ENCODE data around the gene LMNA. TPM values are rescaled to one million over a fixed set of nuclear protein-coding genes. Genes with fewer than 3 reads are reported as not detected.
A peak's percentile ranks its signal among the peaks of the same experiment; 100 is the strongest.

Gene LMNA
- total RNA-seq, 2 experiments from 2014 or later: 184 to 218 TPM

DNA sequence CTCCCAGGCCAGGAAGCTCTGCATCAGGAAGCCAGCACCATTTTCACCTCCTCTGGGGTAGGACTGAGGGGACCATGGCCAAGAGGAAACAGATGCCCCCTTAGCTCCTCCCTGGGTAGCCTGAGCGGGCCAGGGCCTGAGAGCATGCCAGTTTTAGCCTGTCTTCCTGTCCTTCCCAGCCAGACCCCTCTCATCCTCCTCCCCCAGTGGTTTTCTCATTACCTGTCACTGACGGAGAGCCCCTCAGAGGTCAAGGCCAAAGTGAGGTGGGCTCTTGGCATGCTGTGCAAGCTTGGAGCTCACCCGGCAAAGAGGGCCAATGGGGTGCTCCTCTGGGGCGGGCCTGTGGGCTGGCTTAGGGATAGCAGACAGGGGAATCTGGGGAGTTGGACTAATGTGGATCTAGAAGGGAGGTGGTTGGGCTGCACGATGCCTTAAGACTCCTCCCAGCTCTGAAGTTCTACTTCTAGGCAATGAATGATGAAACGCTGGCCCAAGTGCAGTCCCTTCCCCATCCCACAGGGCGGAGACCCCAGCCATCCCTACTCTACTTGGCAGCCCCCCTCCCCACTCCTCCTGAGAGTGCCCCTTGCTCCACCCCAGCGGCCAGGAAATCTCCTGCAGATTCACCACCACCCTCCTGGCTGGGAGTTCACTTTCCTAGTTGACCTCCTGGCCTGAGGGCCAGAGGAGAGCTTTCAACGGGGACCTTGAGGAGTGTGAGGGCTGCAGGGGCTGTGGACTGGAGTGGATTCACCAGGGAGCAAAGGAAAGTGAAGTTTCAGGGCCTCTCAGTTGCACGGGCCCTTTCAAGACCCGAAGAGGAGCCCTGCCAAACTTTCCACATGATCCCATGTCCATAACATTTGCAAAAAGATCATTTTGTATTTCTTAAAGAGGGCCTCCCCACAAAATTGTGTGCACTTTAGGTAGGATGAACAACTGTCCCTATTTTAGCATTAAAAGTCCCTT is 9.4 kb upstream of the LMNA start:
- peaks cover 5% of the 10 kb centered on the region for H3K27me3 Mint-ChIP-seq
- peaks cover 71% of the 10 kb centered on the region for H3K4me1 Mint-ChIP-seq
- POLR2A ChIA-PET: interaction anchor here (0.6 to 3.8 kb wide), 6 partner anchors 8 to 251 kb away, joined by 3 to 67 read pairs (median 5); partner anchors contain the start of gene LMNA
- ATAC-seq (no peak), DNase-seq (no peak)
- H3K36me3 Mint-ChIP-seq (ENCODE audit: low read depth): no peaks in the 10 kb centered on the region
- H3K4me3 Mint-ChIP-seq: peak overlapping the region; percentile 71
- intact Hi-C loops (cut with DNase I, micrococcal nuclease): no loop called here
- no peaks in the 10 kb centered on the region for H3K9me3 Mint-ChIP-seq (ENCODE audit: low read depth)
- H3K27ac Mint-ChIP-seq: peak overlapping the region; percentile 58
- CTCF ChIA-PET: interaction anchor here (0.5 to 29.4 kb wide), 5 partner anchors 8 to 40 kb away, joined by 3 to 929 read pairs (median 10); partner anchors contain the start of gene LMNA

DNA sequence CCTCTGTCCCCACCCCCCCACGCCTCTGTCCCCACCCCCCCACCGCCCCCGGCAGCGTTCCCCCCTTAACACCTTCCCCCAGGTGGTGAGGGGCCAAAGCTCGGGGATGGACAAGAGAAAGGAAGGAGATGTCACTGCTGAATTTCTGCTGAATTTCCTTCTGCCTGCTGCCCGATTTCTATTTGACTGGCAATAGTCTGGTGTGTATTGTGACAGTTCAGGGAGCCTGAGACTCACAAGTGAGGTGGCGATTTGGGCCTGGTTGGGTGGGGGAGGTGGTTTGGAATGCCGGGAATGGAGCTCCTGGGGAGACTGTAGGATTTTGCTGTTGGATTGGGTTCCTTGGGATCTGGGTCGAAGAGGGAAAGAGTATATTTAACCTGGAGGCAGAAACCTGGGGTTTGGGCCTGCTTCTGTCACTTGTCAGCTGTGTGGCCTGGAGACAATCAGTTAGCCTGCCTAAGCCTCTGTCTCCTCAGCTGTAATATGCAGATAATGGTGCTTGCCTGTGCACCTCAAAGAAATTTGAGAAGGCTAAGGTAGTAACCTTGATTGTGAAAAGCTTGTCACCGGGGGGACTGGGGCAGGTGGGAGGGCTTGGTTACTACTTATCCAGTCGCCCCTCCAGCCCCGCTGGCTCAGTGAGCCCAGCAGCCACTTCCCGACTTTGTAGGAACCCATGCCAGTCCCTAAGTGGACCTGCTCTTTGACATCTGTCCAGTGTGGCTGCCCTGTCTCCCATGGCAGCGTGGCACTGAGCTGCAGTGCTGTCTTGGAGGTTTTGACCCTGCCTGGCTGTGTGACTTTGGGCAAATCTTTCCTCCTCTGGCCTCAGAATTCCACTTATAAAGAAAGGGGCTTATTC is 7.7 kb upstream of the LMNA start:
- Mint-ChIP-seq H3K27me3 (no peaks in the 10 kb centered on the region), H3K36me3 (ENCODE audit: low read depth) (no peaks in the 10 kb centered on the region), H3K4me3 (peak overlapping the region; percentile 71), H3K4me1 (peaks cover 59% of the 10 kb centered on the region), H3K9me3 (ENCODE audit: low read depth) (no peaks in the 10 kb centered on the region), H3K27ac (peak overlapping the region; percentile 95)
- intact Hi-C loops (cut with DNase I, micrococcal nuclease): loop anchor here (1.0 kb wide), 5 partner anchors 7 to 116 kb away; partner anchors contain the start of gene LMNA (in 2 of the 2)
- CTCF ChIA-PET: interaction anchor here (0.7 to 29.4 kb wide), 9 partner anchors 10 to 565 kb away, joined by 3 to 929 read pairs (median 4); partner anchors contain the start of genes LMNA and MEX3A
- ATAC-seq (peak; percentile 31), DNase-seq (no peak)
- POLR2A ChIA-PET: interaction anchor here (0.6 to 3.8 kb wide), 11 partner anchors 8 to 1125 kb away, joined by 3 to 67 read pairs (median 4); partner anchors contain the start of genes LMNA and PMF1

GRCh38 chr1:156108057-156108456 is 6.5 kb upstream of the LMNA start:
- peaks cover 53% of the 10 kb centered on the region for H3K4me1 Mint-ChIP-seq
- peaks cover 2% of the 10 kb centered on the region for H3K27me3 Mint-ChIP-seq
- POLR2A ChIA-PET: interaction anchor here (3.8 kb wide), 1 partner anchor 11 kb away, joined by 67 read pairs; no protein-coding TSS in a partner anchor
- no peak for DNase-seq
- intact Hi-C loops (cut with DNase I, micrococcal nuclease): no loop called here
- no peak for ATAC-seq
- peak overlapping the region; percentile 30 for H3K4me3 Mint-ChIP-seq
- H3K36me3 Mint-ChIP-seq (ENCODE audit: low read depth): no peaks in the 10 kb centered on the region
- no peak overlapping the region for H3K27ac Mint-ChIP-seq
- H3K9me3 Mint-ChIP-seq (ENCODE audit: low read depth): no peaks in the 10 kb centered on the region
- CTCF ChIA-PET: interaction anchor here (1.3 to 29.4 kb wide), 3 partner anchors 11 to 17 kb away, joined by 3 to 929 read pairs (median 58); partner anchors contain the start of gene LMNA

GRCh38 chr1:156108664-156109241 is 5.8 kb upstream of the LMNA start:
- peaks cover 53% of the 10 kb centered on the region for H3K4me1 Mint-ChIP-seq
- ATAC-seq (no peak), DNase-seq (no peak)
- H3K36me3 Mint-ChIP-seq (ENCODE audit: low read depth): no peaks in the 10 kb centered on the region
- ChIA-PET POLR2A (interaction anchor here (0.7 to 1.2 kb wide), 2 partner anchors 9 to 49 kb away, joined by 3 read pairs; no protein-coding TSS in a partner anchor), CTCF (interaction anchor here (0.5 to 29.4 kb wide), 6 partner anchors 12 to 899 kb away, joined by 3 to 929 read pairs (median 3); partner anchors contain the start of gene LMNA)
- H3K9me3 Mint-ChIP-seq (ENCODE audit: low read depth): no peaks in the 10 kb centered on the region
- H3K27me3 Mint-ChIP-seq: peaks cover 5% of the 10 kb centered on the region
- intact Hi-C loops (cut with DNase I, micrococcal nuclease): no loop called here
- no peak overlapping the region for H3K4me3 Mint-ChIP-seq
- H3K27ac Mint-ChIP-seq: no peak overlapping the region

DNA sequence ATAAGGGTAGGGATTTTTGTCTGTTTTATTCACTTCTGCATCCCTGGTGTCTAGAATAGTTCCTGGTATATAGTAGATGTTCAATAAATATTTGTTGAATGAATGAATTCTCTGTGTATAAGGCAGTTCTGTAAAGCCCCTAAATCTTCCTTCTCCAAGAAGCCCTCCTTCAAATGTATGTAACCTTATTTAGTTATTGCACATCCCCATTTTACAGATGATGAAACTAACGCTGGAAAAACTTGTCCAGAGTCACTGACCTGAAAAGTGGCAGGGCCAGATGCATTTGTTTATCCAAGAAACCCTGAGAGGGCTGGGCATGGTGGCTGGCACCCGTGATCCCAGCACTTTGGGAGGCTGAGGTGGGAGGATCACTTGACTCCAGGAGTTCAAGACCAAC is 4.3 kb upstream of the LMNA start:
- peaks cover 9% of the 10 kb centered on the region for H3K27me3 Mint-ChIP-seq
- DNase-seq (no peak), ATAC-seq (no peak)
- H3K36me3 Mint-ChIP-seq (ENCODE audit: low read depth): no peaks in the 10 kb centered on the region
- ChIA-PET POLR2A (no interaction called here), CTCF (interaction anchor here (2.1 to 29.4 kb wide), 2 partner anchors 13 to 15 kb away, joined by 10 to 929 read pairs; partner anchors contain the start of gene LMNA)
- peaks cover 44% of the 10 kb centered on the region for H3K4me1 Mint-ChIP-seq
- intact Hi-C loops (cut with DNase I, micrococcal nuclease): no loop called here
- H3K27ac Mint-ChIP-seq: no peak overlapping the region
- H3K9me3 Mint-ChIP-seq (ENCODE audit: low read depth): no peaks in the 10 kb centered on the region
- no peak overlapping the region for H3K4me3 Mint-ChIP-seq

- peaks cover 5% of the 10 kb centered on the region for H3K36me3 Mint-ChIP-seq (ENCODE audit: low read depth)
- H3K4me1 Mint-ChIP-seq: peaks cover 36% of the 10 kb centered on the region
- intact Hi-C loops (cut with DNase I, micrococcal nuclease): no loop called here
- H3K4me3 Mint-ChIP-seq: no peak overlapping the region
- POLR2A ChIA-PET: interaction anchor here (4.0 to 5.1 kb wide), 2 partner anchors 14 to 15 kb away, joined by 24 to 25 read pairs; no protein-coding TSS in a partner anchor
- no peak for ATAC-seq
- DNase-seq: no peak
- CTCF ChIA-PET: interaction anchor here (0.7 to 29.1 kb wide), 6 partner anchors 9 to 113 kb away, joined by 3 to 929 read pairs (median 4); partner anchors contain the start of gene MEX3A
- H3K27me3 Mint-ChIP-seq: peaks cover 14% of the 10 kb centered on the region
- no peaks in the 10 kb centered on the region for H3K9me3 Mint-ChIP-seq (ENCODE audit: low read depth)
- H3K27ac Mint-ChIP-seq: peak overlapping the region; percentile 26
These were observed 3.1 kb upstream of the LMNA start for GRCh38 chr1:156111355-156111962.

- Mint-ChIP-seq H3K9me3 (ENCODE audit: low read depth) (no peaks in the 10 kb centered on the region), H3K27me3 (peaks cover 17% of the 10 kb centered on the region), H3K27ac (no peak overlapping the region), H3K4me3 (no peak overlapping the region), H3K4me1 (peaks cover 29% of the 10 kb centered on the region), H3K36me3 (ENCODE audit: low read depth) (peaks cover 8% of the 10 kb centered on the region)
- POLR2A ChIA-PET: interaction anchor here (4.0 to 5.1 kb wide), 2 partner anchors 14 to 15 kb away, joined by 24 to 25 read pairs; no protein-coding TSS in a partner anchor
- CTCF ChIA-PET: interaction anchor here (0.7 to 29.1 kb wide), 8 partner anchors 10 to 112 kb away, joined by 3 to 929 read pairs (median 4); partner anchors contain the start of gene MEX3A
- intact Hi-C loops (cut with DNase I, micrococcal nuclease): no loop called here
- ATAC-seq (no peak), DNase-seq (no peak)
These were observed 2.0 kb upstream of the LMNA start for GRCh38 chr1:156112276-156113137.

DNA sequence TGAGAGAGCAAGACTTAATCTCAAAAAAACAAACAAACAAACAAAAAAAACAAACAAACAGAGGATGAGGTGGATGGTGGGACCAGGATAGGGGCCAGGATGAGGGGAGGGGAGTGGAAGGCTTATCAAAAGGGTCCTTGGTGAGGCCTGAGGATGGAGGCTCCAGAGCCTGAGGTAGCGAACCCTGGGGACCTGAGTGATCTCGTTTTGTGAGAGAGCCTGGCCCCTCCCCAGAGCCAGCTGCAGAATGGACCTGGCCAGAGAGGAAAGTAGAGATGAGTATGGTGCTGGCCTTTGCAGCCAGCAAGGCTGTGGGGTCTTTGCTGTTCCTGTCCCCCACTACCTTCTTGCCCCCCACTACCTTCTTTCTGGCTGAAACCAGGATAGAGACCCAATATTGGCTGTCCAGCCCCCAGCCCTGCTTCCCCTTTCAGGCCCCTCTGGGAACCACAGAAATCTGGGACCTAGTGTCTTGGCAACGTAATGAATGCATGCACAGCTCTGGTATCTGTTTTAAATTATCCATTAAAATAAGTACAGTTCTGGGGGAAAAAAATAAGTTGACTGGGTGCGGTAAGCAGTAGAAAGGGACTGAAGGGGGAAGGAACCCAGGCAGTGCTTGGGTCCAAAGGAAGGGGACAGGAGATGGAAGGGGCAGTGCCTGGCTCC is 1.1 kb upstream of the LMNA start:
- no peak for DNase-seq
- Mint-ChIP-seq H3K4me3 (peak overlapping the region; percentile 93), H3K27ac (peak overlapping the region; percentile 82), H3K9me3 (ENCODE audit: low read depth) (no peaks in the 10 kb centered on the region), H3K36me3 (ENCODE audit: low read depth) (peaks cover 11% of the 10 kb centered on the region), H3K4me1 (peaks cover 26% of the 10 kb centered on the region), H3K27me3 (peaks cover 17% of the 10 kb centered on the region)
- no peak for ATAC-seq
- ChIA-PET POLR2A (interaction anchor here (0.7 to 5.1 kb wide), 5 partner anchors 10 to 979 kb away, joined by 3 to 25 read pairs (median 4); no protein-coding TSS in a partner anchor), CTCF (interaction anchor here (0.7 to 29.1 kb wide), 4 partner anchors 9 to 37 kb away, joined by 3 to 929 read pairs (median 26); partner anchors contain the start of gene MEX3A)
- intact Hi-C loops (cut with DNase I, micrococcal nuclease): no loop called here
